K562 (cell line): ENCODE measurements around the gene RHCG. TPM values are rescaled to one million over a fixed set of nuclear protein-coding genes. Genes with fewer than 3 reads are reported as not detected.

Source experiments
- AFF1 ChIP-seq, 2 experiments: fragments of 450-650 bp; IDR thresholded peaks; 2 replicates each; pipeline ENCODE4 v1.6.1; 2018; ENCODE audit warnings: mild to moderate bottlenecking in 2 of 2, low read depth in 1 of 2; ENCODE audit not compliant: partially characterized antibody in 2 of 2
- BMI1 ChIP-seq: fragments of 150-350 bp; IDR thresholded peaks from 2 replicates; pipeline ENCODE4 v1.6.1; 2014; ENCODE audit warnings: low read length
- PBX2 ChIP-seq, 2 experiments: IDR thresholded peaks in 1 of 2; conservative IDR thresholded peaks in 1 of 2; 2 replicates each; pipeline ENCODE4 v1.6.1; 2016; ENCODE audit warnings: low read depth in 2 of 2, mild to moderate bottlenecking in 1 of 2, missing compliant biosample characterization in 1 of 2, missing genetic modification characterization in 1 of 2, moderate library complexity in 1 of 2
- polyA plus RNA-seq, 8 experiments: library from polyadenylated mRNA; depleted of rRNA in 4 of 8; stranded (reverse) in 5 of 8; unstranded in 3 of 8; fragments of >200 nt; fragmentation: Nextera tagmentation in 2 of 8; fragmentation: Illumina TruSeq in 1 of 8; extraction: Ambion mirVana in 2 of 8; extraction: Trizol in 1 of 8; gene quantifications; 2 replicates each; pipeline versions ENCODE4 v1.2.1 to v1.2.3, GENCODE V29; 2011 to 2014; ENCODE audit warnings: inconsistent platforms in 1 of 8, missing spikeins in 1 of 8
- total RNA-seq, 7 experiments: library from RNA; depleted of rRNA in 6 of 7; stranded (reverse); fragments of >200 nt in 6 of 7; fragmentation: Illumina TruSeq in 2 of 7; extraction: Trizol in 2 of 7; gene quantifications; 2 replicates each; pipeline versions ENCODE4 v1.2.1 to v1.2.3, GENCODE V29; 2011 to 2021; ENCODE audit warnings: low replicate concordance in 1 of 7

Gene RHCG
- total and polyA plus RNA-seq, 9 of the 15 experiments (the other 6 are each of a cell fraction or from before 2014, with no cell fraction given) = not detected

- TF ChIP-seq PBX2 (CRISPR knock-in tag; IDR thresholded peaks at IDR 0.05; ENCODE audit: low read depth) (no peak), PBX2 (tag; conservative IDR thresholded peaks at IDR 0.05; ENCODE audit: low read depth) (no peak), BMI1 (no peak), AFF1 (IDR thresholded peaks at IDR 0.05; ENCODE audit: low read depth in 1 of 2, partially characterized antibody in 2 of 2) (no peak)
Measured at GRCh38 chr15:89492111-89492641, 4.2 kb downstream of the RHCG start (continued).
